Activated effector memory CD4-positive, alpha-beta T cell treated with anti-CD3 and anti-CD28 coated beads, Interleukin-2, amount 50 U/mL, for 16 hours (primary cell): ENCODE results near the gene LMF2.

Experiments
- DNase-seq: peaks from one replicate; pipeline ENCODE4 v3.0.0-alpha.2; 2020

The LMF2 gene

DNA sequence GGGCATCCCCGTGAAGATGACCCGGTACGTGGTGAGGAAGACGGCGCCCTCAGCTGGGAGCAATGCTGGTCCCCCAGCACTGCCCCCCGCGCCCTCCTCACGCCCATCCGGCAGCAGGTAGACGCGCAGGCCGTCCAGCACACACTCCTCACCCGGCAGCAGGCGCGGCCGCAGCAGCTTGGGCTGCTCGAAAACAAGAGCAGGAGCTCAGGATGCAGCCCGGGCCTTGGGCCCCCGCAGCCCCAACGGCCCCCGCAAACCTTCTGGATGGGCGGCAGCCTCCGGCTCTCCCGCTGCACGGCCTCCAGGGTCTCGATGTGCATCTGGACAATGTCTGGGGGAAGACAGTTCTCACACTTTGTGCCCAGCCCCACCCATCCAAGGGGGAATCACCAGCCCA lies 46.0 kb downstream of the LMF2 start:
- DNase-seq = no peak

DNA sequence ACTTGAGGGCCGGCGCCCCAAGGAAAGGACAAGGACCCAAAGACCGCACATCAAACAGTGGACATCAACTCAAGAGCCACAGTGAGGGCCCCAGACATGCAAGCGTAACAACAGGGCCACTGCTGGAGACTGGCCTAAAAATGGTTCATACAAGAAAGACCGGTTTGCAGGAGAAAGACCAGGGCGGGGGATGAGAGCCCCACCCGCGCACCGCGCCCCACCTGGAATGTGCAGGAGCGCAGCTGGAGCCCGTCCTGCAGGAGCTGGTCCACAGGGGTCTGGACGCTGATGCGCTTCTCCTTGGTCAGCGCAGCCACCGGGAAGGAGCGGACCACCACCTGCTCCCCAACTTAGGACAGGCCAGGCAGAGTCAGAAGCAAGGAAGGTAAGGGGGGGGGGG lies 46.6 kb downstream of the LMF2 start:
- DNase-seq = no peak

DNA sequence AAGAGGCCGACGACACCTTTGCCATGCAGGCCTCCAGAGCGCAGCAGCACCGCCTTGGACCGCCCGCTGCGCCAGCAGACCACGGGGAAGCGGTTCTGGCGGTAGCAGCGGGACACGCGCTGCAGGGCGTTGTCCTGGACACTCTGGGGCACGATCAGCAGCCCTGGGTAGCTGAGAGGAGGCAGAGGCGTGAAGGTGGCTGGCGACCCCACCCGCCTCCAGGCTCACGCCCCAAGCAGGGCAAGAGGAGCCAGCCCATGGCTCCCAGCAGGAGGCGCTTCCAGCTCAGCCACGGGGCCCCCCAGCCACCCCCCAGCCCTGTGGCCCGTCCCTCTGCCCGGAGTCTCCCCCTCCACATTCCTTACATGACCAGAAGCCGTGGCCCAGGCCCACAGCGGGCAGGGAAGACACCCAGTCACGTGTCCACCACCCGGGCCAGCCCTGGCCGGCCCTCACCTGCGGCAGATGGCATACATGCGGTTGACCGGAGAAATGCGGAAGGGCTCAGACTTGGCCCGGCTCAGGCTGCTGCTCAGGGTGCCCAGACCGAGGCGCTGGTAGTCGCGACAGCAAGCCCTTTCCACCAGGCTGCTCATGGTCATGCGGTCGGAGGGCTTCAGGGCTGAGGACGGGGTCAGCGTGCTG lies 47.9 kb downstream of the LMF2 start:
- no peak for DNase-seq

DNA sequence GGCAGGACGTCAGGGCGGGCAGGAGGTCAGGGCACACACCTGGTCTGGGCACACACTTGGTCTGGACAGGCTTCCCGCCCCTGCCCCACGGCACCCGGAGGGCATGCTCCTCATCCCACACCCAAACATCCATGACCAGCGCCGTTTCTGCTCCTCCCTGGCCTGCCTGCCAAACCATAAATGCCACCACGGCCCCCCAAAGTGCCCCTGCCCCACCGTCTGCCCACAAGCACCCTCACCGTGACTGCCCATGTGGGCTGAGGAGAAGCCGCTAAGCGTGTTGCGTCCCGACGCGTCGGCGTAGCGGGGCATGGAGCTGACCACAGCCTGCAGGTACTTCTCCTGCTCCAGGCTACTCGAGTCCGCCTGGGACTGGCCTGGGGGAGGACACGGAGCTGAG lies 48.5 kb downstream of the LMF2 start:
- DNase-seq = no peak

DNA sequence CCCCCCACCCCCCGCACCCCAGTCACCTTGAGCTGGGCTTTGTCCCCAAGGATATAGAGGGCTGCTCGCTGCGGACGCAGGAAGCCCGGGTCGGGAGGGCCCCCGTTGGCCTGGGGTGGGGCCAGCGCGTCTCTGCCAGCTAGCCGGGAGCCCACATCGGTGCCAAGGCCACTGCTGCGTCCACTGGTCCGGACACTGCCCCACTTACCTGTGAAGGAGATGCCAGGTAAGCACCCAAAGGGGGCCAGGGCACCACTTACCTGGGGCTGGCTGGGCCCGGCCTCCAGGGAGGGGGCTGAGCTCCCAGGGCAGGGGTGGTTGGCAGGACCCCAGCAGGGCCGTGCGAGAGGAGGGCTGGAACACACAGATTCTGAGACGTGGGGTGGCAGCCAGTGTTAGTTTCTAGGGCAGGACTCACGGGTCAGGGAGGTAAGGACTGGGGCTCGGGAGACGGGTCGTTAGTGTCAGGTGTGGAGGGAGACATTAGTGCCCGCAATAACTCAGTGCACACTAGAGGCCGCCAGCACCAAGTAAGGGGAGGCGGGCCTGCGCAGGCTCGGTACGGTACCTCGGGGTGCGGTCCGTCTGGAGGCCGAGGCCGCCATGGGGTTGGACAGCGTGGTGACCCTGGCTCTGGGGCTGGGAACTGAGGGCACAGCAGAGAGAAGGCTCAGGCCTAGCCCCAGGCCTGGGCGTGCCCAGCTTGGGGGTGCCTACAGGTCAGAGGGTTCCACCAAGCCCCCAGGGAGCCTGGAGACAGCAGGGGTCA lies 50.9 kb downstream of the LMF2 start:
- no peak for DNase-seq

DNA sequence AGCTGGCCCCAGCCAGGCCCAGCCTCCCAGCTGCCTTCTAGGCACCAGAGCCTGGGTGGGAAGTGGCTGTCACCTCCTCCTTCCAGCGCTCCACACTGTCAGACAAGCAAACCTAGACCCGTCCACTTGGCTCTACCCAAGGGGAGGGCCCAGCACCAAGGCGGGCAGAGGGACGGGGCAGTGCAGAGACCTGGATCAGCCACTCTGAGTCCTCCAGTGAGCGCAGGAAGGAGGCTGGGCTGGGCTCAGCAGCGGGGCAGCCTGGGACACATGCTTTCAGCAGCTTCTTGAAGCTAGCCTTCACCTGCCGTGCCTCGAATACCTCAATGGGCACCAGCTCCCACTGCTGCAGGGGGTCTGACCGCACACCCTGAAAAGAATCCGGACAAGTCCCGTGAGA lies 51.5 kb downstream of the LMF2 start:
- DNase-seq = no peak

DNA sequence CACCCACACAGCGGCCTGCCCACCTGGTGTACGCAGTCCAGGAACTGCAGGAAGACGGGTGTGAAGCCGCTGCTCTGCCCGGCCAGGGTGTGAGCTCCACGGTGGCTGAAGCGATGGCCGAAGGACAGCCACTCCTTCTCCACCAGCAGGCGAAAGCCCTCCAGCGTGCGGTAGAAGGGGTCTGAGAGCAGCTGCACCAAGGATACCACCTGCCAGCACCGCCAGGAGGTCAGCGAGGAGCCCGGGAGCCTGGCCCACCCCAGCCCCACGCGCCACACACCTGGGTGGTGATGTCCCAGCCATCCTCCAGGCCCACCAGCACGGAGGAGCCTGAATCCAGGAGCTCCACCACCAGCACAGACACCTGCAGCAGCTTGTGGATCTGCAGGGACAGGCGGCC lies 52.3 kb downstream of the LMF2 start:
- no peak for DNase-seq

DNA sequence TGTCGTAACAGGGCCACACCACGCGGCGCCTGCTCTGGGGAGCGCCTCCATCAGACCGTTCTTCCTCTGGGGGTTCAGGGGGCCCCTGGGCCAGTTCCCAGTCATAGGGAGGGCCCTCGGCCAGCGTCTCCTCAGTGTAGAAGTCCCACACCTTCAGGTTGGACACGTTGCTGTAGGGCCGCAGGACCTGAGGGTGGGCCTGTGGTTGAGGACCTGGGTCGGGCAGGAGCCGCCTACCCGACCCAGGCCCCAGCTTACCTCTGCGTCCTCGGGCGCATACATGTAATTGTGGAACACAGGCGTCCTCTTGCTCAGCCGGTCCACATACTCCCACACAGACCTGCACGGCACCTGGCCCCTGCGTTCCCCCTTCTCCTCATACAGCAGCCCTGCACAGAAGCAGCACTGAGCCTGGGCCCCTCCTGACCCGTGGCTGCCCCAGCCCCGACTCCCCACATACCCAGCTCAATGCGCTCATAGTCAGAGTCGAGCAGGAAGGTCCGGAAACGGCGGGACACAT lies 52.9 kb downstream of the LMF2 start:
- DNase-seq = no peak
